ENCODE data around the gene SPATA31D4.
"Not testable (repeated sequence)": the region's sequence is repeated elsewhere in the genome, so short reads cannot be mapped to it uniquely, and the experiment has no call there.

SPATA31D4 gene

GRCh38 chr9:81928305-81928704 lies at the start of gene SPATA31D4:
Gene SPATA31D4, plus strand, starts transcription at chr9:81928428. Its CDS starts 86 bp downstream, at chr9:81928514.
- DNase-seq = not testable (repeated sequence)

- DNase-seq = no peak
Observed at GRCh38 chr9:81878530-81878929, 49.7 kb upstream of the SPATA31D4 start.

- no peak for DNase-seq
Observed at GRCh38 chr9:81879501-81879916, 48.7 kb upstream of the SPATA31D4 start.

DNA sequence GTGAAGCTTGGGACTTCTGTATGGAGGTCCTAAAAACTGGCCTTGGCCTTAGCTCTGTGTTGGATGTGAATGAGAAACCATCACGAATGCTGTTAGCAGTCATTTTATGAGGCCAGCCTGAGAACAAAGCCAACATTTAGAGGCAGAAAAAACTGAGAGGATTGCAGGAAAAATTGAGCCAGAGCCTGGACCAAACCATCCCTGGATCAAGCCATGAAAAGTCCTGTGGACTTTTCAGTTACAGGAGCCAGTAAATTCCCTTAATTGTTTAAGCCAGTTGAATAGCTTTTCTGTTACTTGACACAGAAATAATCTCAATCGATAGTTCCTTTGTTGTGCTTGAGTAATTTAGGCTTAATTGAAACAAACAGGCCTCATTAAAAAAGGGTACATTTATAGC lies 42.6 kb upstream of the SPATA31D4 start:
- DNase-seq = no peak

GRCh38 chr9:81886665-81887064 lies 41.6 kb upstream of the SPATA31D4 start:
- no peak for DNase-seq

GRCh38 chr9:81890104-81890503 lies 38.1 kb upstream of the SPATA31D4 start:
- DNase-seq = no peak

- DNase-seq = no peak
Observed at GRCh38 chr9:81892440-81892839, 35.8 kb upstream of the SPATA31D4 start.

DNA sequence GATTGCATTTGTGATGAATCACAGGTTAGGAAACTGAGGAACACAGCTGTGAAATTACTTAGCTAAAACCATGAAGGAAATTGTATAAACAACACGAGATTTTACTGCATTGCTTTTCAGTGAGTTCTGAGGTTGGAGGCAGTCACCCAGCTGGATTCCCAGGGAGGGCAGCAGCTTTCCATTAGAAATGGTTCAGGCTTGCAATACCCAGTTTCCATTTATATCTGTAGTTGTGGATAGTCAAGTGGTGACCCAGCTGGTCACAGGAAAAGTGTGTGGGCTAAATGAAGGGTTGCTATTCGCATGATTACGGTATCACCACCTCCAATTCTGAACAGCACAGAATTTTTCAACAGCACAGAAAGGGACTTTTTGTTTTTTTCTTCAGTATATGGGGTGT lies 34.3 kb upstream of the SPATA31D4 start:
- no peak for DNase-seq

- no peak for DNase-seq
Observed at GRCh38 chr9:81894891-81895290, 33.3 kb upstream of the SPATA31D4 start.

GRCh38 chr9:81896070-81896469 lies 32.2 kb upstream of the SPATA31D4 start:
- no peak for DNase-seq

DNA sequence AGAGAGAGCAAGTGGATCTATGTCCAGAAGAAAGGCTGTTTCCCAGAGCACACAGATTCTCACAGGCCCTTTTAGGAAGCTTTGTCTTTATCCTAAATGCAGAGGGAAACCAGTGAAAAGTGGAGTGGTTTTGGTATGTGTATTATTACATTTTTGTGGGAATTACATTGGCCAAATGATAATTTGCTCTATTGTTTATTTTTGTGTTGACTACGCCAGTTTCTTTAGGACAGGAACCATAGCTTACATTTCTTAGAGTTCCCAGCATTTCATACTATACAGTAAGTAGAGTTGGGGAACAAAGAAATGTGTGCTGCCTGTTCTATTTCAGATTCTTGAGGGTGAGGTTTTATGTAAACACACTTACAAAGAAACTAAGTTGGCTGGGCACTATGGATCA lies 29.4 kb upstream of the SPATA31D4 start:
- no peak for DNase-seq

DNA sequence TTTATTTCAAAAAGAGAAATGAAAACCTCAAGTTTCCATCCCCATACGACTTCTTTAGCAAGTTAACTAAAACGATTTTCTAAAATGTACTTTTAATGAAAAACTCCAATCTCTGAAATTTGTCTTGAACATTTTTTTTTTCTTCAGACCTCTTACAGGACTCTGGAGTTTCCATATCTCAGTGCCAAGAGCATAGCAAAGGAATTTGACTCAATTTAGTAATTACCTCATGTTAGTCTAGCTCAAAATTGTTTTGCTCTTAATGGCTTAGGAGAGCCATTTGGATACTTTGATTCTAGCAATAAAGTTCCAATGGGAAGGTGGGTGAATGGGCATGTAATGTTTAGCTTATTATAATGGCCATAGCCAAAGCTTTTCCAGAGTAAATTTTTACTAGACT lies 26.0 kb upstream of the SPATA31D4 start:
- no peak for DNase-seq

DNA sequence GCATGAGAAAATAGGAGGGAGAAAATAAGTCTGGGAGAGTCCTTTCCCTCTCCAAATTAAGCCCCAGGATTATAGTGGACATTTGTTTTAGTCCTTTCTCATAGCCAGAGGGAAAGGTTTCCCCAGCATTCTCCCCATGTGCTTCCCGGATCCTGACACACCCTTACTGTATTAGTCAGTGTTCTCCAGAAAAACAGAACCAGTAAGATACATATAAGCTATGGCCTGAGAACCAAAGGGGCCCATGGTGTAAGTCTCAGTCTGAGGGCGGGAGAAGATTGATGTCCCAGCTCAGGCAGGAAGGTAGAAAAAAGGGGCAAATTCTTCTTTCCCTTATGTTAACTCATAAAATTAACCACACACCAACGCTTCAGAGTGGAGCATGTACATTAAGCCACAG lies 25.6 kb upstream of the SPATA31D4 start:
- DNase-seq = no peak

GRCh38 chr9:81906671-81907070 lies 21.6 kb upstream of the SPATA31D4 start:
- DNase-seq = no peak

GRCh38 chr9:81912135-81912534 lies 16.1 kb upstream of the SPATA31D4 start:
- no peak for DNase-seq

GRCh38 chr9:81915801-81916505 lies 12.3 kb upstream of the SPATA31D4 start:
- DNase-seq = no peak

DNA sequence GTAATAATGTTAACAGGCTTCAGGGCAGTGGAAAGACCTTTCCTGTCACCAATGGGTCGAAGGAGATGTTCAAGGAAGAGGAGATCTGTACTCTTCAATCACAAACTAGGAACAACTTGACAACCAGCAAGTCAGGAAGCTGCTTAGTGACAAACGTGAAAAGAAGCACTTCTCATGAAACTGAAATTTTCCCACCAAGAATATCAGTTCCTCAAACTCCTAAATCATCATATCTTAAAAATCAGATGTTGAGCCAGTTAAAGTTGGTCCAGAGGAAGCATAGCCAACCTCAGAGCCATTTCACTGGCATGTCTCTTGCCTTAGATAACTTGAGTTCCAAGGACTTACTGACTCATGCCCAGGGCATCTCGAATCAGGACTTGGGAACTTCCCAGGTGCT lies 9.7 kb upstream of the SPATA31D4 start:
- not testable (repeated sequence) for DNase-seq

DNA sequence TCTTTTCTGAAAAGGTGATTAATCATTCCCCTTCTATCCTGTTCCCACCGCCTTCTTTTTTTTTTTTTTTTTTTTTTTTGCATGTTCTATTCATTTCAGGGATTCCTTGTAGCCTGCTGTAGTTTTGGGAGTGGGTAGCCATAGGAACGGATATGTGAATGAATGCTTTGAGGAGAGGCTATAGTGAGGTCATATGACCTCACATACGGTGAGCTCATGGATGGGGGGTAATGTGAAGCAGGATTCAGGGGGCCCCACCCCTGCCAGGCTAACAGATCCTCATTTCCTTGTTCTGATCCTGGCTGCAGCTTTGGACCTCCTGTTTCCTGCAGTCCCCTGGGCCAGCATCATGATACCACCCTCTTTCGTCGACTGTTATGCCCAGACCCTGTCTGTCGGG lies 1.9 kb downstream of the SPATA31D4 start:
- DNase-seq = not testable (repeated sequence)

- DNase-seq = not testable (repeated sequence)
Observed at GRCh38 chr9:81933547-81933946, 5.3 kb downstream of the SPATA31D4 start.

DNA sequence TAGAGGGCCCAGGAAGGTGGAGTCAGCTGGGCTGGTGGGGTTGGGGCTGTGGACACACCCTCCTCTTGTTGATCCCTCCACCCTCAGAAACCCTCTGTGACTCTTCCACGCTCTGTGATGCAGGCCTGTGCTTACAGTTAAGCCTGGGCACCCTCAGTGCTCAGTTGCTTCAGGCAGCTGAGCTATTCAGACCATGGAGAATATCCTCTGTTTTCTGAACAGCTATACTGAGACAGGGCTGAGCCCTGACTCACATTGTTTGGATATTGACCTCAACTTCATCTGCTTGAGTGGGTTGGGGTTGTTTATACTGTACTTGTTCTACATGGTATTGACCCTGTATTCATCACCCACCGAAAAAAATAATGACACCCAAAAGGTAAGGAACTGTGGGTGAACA lies 15.2 kb downstream of the SPATA31D4 start, which contains the start of gene SPATA31D3:
Gene SPATA31D3, plus strand, starts transcription at position 108 of the 400 bp plus-strand sequence. Its CDS starts 86 bp downstream, at position 194.
- not testable (repeated sequence) for DNase-seq

DNA sequence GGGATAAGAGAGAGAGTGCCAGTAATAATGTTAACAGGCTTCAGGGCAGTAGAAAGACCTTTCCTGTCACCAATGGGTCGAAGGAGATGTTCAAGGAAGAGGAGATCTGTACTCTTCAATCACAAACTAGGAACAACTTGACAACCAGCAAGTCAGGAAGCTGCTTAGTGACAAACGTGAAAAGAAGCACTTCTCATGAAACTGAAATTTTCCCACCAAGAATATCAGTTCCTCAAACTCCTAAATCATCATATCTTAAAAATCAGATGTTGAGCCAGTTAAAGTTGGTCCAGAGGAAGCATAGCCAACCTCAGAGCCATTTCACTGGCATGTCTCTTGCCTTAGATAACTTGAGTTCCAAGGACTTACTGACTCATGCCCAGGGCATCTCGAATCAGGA lies 20.4 kb downstream of the SPATA31D4 start:
- DNase-seq = not testable (repeated sequence)

- no peak for DNase-seq
Observed at GRCh38 chr9:81953096-81953495, 24.9 kb downstream of the SPATA31D4 start.

DNA sequence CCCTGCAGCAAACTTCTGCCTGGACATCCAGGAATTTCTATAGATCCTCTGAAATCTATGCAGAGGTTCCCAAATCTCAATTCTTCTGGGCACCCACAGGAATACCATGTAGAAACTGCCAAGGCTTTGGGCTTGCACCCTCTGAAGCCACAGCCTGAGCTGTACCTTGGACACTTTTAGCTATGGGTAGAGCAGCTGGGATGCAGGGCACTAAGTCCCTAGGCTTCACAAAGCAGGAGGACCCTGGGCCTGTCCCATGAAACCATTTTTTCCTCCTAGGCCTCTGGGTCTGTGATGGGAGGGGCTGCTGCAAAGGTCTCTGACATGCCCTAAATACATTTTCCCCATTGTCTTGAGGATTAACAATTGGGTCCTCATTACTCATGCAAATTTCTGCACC lies 27.4 kb downstream of the SPATA31D4 start:
- DNase-seq = no peak

Data from hypothalamus (tissue), 51 donors.